GM18867 (cell line): ENCODE measurements around the gene PCBP3.
"Not testable (repeated sequence)": the region's sequence is repeated elsewhere in the genome, so short reads cannot be mapped to it uniquely, and the experiment has no call there.

Experiments used
- ATAC-seq: cut with Tn5 transposase; IDR thresholded peaks from one replicate; pipeline ENCODE4 v1.9.1; 2021; ENCODE audit warnings: mild to moderate bottlenecking, moderate library complexity; ENCODE audit not compliant: unreplicated experiment

Gene PCBP3

DNA sequence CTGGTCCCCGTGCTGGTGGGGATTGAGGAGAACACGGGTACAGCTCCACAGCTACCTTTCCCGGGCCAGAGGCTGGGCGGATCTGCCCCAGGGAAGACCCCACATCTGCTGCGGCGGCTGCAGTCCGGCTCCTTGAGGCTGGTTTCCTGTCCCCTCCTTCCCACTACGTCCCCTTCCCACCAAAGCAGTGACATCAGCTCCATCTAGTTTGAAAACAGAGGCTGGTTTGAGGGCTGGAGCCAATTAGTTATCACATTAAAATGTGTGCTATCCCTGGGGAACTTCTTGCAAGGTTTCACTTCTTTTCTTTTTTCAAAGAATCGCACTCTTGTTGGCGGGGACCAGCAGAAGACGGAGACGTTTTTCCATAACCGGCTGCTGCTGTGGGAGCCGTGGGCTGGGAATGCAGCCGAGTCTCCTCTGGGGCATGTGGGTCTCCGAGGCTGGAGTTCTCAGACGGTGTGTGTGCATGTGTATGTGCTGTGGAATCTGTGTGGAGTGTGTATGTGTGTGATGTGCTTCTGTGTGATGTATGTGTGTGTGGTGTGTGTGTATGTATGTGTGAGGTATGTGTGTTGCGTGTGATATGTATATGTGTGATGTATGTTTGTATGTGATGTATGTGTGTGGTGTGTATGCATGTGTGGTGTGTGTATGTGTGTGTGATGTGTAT lies 8.9 kb upstream of the PCBP3 start:
- no peak for ATAC-seq

DNA sequence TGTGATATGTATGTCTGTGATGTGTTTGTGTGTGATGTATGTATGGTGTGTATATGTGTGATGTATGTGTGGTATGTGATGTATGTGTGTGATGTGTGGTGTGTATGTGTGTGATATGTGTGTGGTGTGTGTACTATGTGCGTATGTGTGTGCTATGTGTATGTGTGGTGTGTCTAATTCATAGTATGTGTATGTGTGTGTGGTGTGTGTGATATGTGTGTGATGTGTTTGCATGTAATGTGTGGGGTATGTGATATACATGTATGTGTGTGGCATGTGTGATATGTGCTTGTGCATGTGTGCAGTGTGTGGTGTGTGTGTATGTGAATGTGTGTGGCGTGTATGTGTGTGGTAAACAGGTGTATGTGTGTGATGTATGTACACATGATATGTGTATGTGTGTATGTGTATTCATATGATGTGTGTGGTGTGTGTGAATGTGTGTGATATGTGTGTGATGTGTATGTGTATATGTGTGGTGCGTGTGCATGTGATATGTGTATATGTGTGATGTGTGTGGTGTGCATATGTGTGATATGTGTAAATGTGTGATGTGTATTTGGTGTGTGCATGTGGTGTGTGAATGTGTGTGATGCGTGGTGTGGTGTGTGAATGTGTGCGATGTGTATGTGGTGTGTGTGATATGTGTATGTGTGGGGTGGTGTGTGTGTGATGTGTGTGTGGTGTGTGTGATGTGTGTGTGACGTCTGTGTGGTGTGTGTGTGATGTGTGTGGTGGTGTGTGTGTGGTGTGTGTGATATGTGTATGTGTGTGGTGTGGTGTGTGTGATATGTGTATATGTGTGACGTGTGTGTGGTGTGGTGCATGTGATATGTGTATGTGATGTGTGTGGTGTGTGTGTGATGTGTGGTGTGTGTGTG lies 8.0 kb upstream of the PCBP3 start:
- no peak for ATAC-seq

DNA sequence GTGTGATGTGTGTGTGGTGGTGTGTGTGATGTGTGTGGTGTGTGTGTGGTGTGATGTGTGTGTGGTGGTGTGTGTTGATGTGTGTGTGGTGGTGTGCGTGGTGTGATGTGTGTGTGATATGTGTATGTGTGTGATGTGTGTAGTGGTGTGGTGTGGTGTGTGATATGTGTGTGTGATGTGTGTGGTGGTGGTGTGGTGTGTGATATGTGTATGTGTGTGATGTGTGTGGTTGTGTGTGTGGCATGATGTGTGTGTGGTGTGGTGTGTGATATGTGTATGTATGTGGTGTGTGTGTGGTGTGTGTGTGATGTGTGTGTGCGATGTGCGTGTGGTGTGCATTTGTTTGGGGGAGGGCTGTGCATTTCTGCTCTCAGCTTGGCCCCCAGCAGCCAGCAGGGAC lies 7.1 kb upstream of the PCBP3 start:
- ATAC-seq: no peak

DNA sequence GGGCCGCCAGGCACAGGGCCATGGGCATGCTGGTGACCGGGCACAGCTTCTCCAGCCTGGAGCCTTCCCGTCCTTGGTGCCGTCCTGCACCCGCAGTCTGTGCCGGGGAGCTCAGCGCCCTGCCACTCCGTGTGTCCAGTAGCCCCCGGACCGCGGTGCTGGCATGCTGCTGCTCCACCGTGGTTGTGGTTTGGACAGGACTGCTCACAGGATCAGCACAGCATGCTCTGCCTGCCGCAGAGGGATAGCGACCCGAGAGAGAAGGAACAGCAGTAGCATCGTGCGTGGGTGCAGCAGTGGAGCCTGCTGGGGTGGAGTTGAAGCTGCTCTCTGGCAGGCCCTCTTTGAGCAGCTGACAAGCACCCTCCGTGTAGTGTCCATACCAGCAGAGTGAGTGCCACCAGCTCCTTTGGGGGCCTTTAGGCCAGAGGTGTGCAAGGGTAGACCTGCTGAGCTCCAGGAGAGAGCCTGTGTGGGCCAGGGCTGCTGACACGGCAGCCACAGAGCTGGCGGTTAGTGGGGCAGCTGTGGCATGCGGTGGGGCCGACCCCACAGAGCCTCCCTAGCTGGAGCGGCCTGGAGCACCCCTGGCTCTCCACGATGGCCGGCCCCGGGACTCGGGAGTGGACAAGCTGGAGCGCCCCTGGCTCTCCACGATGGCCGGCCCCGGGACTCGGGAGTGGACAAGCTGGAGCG lies 6.4 kb upstream of the PCBP3 start:
- no peak for ATAC-seq

DNA sequence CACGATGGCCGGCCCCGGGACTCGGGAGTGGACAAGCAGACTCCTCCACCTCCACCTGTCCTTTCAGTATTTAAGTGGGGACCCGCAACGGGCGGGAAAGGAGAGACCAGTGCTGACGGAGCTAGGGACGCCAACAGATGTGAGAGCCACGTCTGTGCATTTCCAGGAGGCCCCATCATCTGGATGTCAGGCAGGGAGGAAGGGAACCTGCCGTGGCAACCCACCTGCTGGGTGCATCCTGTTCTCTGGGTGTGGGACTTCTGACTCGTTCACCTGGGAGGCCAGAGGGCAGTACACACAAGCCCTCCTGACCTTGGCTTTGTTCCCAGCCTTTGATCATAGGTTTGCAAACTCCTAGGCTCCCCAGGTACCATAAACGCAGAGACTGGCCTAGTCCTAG lies 5.6 kb upstream of the PCBP3 start:
- ATAC-seq: no peak

DNA sequence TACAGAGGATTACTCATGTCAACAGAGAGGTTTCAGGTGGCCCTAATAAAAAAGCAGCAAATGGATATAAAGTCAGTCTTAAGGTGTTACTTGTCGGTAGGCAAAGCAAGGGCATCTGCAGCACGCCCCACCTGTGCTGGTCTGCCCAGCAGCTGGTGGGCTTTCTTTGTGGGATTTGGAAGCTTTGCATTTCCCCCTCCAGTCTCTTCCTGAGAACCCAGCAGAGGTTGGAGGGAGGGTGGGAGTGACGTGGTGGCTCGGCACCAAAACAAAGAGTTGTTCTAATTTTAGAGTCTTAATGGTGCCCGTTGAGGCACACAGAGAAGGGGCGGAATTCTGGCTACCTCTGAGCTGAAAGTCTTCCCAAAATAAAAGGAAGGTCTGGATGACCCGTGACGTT lies 4.8 kb upstream of the PCBP3 start:
- ATAC-seq: no peak

DNA sequence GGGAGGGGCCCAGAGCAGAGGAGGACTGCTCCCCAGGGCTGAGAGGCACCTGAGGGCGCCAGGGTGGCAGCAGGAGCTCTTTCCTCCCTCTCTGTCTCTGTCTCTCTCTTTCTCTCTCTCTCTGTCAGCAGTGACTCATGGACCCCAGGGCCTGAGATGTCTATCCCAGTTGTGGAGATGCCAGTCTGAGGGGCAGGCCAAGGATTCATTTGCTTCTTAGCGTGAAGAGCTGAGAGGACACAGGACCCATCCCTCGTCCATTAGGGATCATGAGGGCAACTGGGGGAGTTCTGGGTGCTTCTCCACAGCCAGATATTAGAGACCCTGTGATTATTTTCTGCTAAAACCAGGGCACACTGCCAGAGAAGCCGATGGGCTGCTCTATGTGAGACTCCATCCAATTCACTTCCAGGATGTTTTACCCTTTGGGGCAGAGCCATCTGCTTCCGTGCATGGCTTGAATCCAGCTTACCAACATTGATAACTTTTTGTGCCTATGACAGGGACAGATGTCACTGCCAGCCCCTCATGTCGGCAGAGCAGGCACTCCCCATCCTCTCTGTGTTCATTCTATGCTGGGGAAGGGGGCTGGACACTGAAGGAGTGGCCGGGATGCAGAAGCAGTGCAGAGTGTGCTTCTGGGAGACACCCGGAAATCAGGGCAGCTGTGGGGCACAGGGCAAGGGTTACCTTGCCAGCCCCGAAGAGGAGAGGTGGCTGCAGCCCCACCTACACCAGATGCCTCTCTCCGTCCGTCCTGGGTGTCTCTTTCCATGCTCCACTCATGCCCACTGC lies 4.1 kb upstream of the PCBP3 start:
- ATAC-seq: no peak

DNA sequence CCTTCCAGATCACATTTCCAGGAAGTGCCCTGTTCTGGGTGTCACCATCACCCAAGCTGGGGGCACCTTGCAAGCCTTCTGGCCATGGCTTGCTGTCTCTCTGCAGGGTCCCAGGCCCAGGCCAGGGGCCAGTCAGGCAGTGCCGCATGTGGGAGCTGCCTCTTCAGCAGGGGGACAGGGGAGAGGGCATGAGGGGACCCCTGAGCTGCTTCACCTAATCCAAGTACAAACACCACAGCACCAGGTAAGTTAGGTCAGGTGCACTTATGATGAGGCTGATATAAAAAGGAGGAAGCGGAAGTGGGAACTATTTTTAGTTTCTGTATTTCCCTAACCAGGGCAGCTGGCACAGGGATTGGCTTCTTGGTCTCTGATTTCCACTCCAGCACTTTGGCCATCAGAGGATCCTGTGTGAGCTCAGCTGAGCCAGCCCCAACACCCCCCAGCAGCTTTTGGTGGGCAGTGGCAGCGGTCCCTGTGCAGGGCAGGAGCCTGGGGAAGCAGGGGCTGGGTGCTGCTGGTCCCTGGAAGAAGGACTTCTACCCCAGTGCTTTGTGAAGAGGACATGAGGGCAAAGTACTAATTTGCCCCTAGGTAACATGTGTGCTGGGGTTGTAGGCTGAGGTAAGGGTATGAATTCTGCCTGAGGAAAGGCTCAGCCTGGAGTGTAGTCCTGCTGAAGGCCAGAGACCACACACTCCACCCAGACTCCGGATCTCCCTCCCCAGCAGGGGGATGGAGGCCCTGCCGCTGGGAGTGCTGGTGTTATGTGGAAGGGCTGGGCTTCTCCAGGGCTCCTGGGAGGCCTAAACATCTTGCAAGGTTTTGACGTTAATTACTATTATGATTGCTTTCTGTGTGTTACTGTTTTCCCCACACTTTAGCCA lies 3.3 kb upstream of the PCBP3 start:
- ATAC-seq: no peak

DNA sequence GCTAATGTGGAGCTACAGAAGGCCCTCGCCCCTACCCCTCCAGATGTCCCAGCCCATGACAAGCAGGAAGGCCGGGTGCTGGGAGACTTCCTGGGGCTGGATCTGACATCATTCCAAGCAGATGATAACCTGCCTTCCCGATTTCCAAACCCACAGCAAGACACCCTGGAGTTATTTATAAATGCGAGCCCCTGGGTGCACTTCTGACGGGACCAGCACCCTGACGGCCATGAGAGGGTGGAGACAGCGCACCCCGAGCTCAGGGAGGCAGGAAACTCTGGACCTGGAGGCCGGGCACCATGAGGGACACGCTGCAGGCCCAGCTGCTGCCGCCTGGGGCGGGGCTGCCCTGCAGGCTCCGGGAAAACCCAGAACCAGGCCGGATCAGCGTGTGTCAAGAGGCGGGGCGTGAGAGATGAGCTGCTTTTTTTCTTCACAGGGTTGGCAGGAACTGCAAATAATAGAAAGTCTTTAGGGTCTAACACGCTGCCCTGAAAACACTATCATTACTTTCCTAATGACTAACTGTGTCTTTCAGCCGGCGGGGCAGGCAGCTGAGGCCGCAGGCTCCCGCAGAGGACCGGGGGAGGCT lies 2.5 kb upstream of the PCBP3 start:
- no peak for ATAC-seq

DNA sequence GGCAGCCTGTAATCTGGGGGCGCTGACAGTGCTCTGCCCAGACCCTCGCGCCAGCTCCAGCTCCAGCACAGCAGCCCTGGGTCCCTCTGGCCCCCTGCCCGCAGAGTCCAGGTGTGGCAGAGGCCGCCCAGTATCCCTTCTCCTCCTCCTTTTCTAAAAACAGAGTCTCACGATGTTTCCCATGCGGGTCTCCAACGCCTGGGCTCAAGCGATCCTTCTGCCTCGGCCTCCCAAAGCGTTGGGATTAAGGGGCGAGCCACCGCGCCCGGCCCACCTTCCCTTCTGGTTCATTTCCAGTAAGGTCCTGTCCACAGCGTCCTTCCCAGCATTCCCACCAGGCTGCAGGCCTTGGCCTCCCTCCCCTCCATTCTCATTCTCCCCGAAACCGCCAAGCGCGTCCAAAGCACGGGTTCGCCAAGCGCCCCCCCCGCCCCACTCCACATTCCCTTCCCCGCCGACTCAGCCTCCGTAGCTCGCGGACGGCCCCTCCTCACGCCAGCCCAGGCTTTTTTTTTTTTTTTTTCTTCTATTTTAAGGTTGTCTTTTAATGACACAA lies 2.0 kb upstream of the PCBP3 start:
- ATAC-seq: no peak

DNA sequence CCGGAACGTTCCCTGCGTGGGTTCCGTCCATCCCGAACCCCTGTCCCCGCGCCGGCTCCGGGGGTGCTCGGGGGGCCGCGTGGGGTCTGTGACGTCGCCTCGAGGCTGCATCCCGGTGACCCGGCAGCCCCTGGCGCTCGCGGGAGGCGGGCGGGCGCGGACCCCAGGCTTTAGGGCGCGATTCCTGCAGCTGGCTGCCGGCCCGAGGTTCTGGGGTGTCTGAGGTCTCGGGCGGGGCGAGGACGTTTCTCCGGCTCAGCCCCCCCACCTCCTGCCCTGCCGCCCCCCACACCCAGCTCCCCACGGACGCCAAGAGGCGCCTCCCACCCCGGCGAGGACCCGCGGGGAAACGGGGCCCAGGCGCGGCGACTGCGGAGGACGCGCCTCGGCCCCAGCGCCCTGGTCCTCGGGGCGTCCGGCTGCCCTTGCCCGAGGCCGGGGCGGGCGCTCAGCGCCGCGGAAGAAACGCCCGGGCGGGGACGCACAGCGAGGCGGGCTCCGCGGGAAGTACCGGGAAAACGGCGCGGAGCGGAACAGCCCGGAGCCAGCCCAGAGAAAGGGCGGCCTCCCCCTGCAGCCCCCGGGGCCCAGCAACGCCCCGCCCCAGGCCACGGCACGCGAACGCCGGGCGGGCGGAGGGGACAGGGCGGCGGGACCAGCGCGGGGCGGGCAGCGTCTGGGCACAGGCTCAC lies 1.3 kb upstream of the PCBP3 start:
- ATAC-seq: peak; percentile 0

DNA sequence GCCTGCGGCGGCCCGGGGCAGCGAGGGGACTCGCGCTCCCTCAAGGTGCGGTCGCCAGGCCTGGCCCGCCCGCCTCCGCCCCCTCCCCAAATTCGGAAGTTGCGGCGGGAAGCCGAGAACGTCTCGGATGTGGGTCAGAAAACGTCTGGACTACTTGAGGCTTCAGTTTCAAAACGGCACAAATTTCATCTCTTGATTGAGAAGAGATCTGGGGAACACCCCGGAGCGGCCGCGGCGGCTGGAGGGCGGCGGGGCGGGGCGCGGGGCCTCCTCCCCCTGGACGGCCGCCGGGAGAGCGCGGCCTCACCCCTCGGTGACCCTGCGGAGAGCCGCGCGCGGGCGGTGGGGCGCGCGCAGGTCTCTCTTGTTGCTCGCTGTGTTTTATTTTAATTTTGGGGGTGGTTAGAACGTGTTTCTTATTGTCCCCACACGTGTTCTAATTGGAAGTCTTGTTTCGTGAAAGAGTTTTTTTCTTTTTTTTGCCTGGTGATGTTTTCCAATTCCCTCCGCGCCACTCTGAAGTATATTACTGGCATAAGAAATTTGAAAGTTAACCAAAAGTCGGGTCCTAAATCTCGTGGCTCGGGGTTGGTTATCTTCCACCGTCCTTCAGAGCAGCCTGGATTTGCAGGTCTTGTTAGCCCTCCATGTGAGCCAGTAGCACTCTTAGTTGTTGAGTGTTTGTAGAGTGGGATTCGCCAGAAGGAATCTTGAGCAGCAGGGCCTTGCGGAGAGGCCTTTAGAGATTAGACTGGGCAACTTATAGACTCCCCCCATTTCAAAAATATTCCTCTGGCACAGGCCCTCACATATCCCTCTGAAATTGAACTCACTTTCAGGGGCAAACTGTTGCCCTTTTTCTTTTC lies 749 bp downstream of the PCBP3 start:
- ATAC-seq: peak; percentile 13

DNA sequence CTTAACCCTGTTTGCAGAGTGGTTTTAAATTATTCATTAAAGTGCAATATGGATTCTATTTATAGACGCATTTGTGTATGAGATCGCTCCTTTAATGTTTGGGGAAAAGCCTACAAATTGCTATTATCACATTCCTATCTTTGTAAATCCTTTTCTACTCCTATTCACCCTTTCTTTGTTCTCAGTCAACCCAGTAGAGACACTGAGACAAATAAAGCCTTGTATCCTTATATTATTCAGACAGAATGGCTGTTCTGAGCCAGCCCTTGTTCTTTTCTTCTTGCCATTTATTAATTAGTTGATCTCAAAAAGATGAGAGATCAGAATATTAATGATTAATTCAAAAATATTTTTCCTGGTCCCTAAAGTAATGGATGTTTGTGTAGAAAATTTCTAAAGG lies 8.4 kb downstream of the PCBP3 start:
- no peak for ATAC-seq

DNA sequence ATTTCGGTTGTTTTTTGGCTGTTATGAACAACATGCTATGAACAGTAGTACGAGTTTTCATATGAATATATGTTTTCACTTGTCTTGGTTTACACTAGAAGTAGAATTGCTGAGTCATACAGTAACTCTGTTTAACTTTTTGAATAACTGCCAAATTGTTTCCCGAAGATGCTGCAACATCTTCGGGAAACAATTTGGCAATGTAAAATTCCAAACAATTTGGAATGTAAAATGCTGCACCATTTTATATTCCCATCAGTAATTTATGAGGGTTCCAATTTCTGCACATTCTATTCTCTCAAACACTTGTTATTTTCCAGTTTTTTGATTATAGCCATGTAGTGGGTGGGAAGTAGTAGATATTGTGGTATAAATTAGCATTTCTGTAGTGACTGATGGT lies 11.6 kb downstream of the PCBP3 start:
- no peak for ATAC-seq

DNA sequence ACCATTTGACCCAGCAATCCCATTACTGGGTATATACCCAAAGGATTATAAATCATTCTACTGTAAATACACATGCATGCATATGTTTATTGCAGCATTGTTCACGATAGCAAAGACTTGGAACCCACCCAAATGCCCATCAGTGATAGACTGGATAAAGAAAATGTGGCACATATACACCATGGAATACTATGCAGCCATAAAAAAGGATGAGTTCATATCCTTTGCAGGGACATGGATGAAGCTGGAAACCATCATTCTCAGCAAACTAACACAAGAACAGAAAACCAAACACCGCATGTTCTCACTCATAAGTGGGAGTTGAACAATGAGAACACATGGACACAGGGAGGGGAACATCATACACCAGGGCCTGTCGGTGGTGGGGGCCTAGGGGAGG lies 12.6 kb downstream of the PCBP3 start:
- not testable (repeated sequence) for ATAC-seq

DNA sequence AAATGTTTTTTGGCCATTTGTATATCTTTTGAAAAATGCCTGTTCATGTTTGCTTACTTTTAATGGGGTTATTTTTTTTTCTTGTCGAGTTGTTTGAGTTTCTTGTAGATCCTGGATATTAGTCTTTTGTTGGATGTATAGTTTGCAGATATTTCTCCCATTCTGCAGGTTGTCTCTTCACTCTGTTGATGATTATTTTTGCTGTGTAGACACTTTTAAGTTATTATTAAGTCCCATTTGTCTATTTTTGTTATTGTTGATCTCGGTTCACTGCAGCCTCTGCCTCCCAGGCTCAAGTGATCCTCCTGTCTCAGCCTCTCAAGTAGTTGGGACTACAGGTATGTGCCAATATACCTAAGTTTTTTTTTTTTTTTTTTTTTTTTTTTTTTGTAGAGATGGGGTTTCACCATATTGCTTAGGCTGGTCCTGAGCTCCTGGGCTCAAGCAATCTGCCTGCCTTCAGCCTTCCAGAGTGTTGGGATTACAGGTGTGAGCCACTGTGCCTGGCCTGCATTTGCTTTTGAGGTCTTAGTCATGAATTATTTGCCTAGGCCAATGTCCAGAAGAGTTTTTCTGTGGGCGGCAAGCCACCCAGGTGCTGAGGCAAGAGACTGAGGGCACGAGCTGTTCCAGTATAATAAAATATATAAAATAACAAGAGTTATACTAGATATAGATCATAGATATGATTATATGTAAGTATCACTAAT lies 18.5 kb downstream of the PCBP3 start:
- not testable (repeated sequence) for ATAC-seq

DNA sequence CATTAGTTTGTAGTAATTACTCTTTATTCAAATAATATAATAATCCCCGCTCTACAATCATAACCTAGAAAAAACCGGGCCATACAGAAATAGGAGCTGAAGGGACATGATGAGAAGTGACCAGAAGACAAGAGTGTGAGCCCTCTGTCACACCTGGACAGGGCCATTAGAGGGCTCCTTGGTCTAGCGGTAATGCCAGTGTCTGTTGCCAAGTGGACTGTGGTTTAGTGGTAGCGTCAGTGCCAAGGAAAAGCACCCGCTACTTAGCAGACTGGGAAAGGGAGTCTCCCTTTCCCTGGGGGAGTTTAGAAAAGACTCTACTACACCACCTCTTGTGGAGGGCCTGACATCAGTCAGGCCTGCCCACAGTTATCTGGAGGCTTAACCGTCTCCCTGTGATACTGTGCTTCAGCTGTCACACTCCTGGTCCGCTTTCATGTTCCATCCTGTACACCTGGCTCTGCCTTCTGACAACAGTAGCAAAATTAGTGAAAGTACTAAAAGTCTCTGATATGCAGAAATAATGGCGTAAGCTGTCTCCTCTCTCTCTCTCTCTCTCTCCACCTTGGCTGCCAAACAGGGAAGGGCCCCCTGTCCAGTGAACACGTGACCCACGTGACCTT lies 19.2 kb downstream of the PCBP3 start:
- ATAC-seq: not testable (repeated sequence)
